HepG2 (cell line): ENCODE measurements around the gene LDLRAP1. TPM values are rescaled to one million over a fixed set of nuclear protein-coding genes. Genes with fewer than 3 reads are reported as not detected.

Experiments
- BCL6 ChIP-seq: IDR thresholded peaks from 2 replicates; pipeline ENCODE4 v1.6.1; 2016; ENCODE audit warnings: missing genetic modification reagents, missing compliant biosample characterization
- EP300 ChIP-seq, 3 experiments: sonication (generic) in 1 of 3; formaldehyde crosslinking in 1 of 3; IDR thresholded peaks; 2 replicates each; pipeline versions ENCODE4 v1.5.1 to v1.6.1; 2011 to 2020; ENCODE audit warnings: low read depth in 2 of 3, low read length in 2 of 3, borderline replicate concordance in 1 of 3, improper control_type of control experiment in 1 of 3, mild to moderate bottlenecking in 1 of 3, missing genetic modification reagents in 1 of 3, moderate library complexity in 1 of 3
- FOXA3 ChIP-seq: IDR thresholded peaks from 2 replicates; pipeline ENCODE4 v1.6.1; 2016; ENCODE audit warnings: missing genetic modification reagents, missing compliant biosample characterization
- HDAC1 ChIP-seq: sonication (generic); formaldehyde crosslinking; IDR thresholded peaks from 2 replicates; pipeline ENCODE4 v1.5.1; 2020; ENCODE audit warnings: mild to moderate bottlenecking, missing genetic modification reagents
- HDAC2 ChIP-seq: sonication (generic); formaldehyde crosslinking; IDR thresholded peaks from 2 replicates; pipeline ENCODE4 v1.4.0; 2020; ENCODE audit warnings: missing genetic modification reagents
- IRF2 ChIP-seq: IDR thresholded peaks from 2 replicates; pipeline ENCODE4 v1.6.1; 2018; ENCODE audit warnings: missing genetic modification reagents, missing compliant biosample characterization
- MEIS2 ChIP-seq: sonication (generic); formaldehyde crosslinking; IDR thresholded peaks from 2 replicates; pipeline ENCODE4 v1.9.0; 2021; ENCODE audit warnings: mild to moderate bottlenecking, missing genetic modification reagents
- TCF12 ChIP-seq, 2 experiments: fragments of 450-650 bp in 1 of 2; sonication (generic) in 1 of 2; formaldehyde crosslinking in 1 of 2; IDR thresholded peaks; 2 replicates each; pipeline versions ENCODE4 v1.6.1 to v1.8.0; 2017 to 2022; ENCODE audit warnings: antibody characterized with exemption in 1 of 2, mild to moderate bottlenecking in 1 of 2, missing genetic modification reagents in 1 of 2, moderate library complexity in 1 of 2
- ZKSCAN8 ChIP-seq: IDR thresholded peaks from 2 replicates; pipeline ENCODE4 v1.6.1; 2016; ENCODE audit warnings: borderline replicate concordance, missing genetic modification reagents, missing compliant biosample characterization
- ZMYM2 ChIP-seq: sonication (generic); formaldehyde crosslinking; IDR thresholded peaks from 2 replicates; pipeline ENCODE4 v1.8.0; 2022; ENCODE audit warnings: mild to moderate bottlenecking, missing genetic modification reagents
- ZNF501 ChIP-seq: sonication (generic); formaldehyde crosslinking; IDR thresholded peaks from 2 replicates; pipeline ENCODE4 v1.5.1; 2020; ENCODE audit warnings: mild to moderate bottlenecking, moderate library complexity, missing genetic modification reagents
- ZNF788 ChIP-seq: sonication (generic); formaldehyde crosslinking; IDR thresholded peaks from 2 replicates; pipeline ENCODE4 v1.5.0; 2020; ENCODE audit warnings: mild to moderate bottlenecking, missing genetic modification reagents, borderline replicate concordance
- polyA plus RNA-seq, 8 experiments: library from polyadenylated mRNA; depleted of rRNA in 3 of 8; stranded (reverse) in 7 of 8; unstranded in 1 of 8; fragments of >200 nt; fragmentation: Illumina TruSeq in 4 of 8; extraction: Trizol in 4 of 8; gene quantifications; 2 replicates each; pipeline versions ENCODE4 v1.2.1 to v1.2.3, GENCODE V29; 2011 to 2016; ENCODE audit warnings: low read depth in 4 of 8, missing spikeins in 1 of 8, mixed read lengths in 1 of 8; ENCODE audit not compliant: insufficient read depth in 1 of 8
- total RNA-seq, 5 experiments: library from RNA; depleted of rRNA; stranded (reverse); fragments of >200 nt; fragmentation: Illumina TruSeq; extraction: Trizol; gene quantifications; 2 replicates each; pipeline ENCODE4 v1.2.3, GENCODE V29; 2016; ENCODE audit warnings: low read depth in 1 of 5
- TF ChIP-seq, protein P1 (sequence below): sonication (generic); formaldehyde crosslinking; IDR thresholded peaks from 2 replicates; pipeline ENCODE4 v1.5.1; 2020; ENCODE audit warnings: missing genetic modification reagents, mild to moderate bottlenecking, borderline replicate concordance
- TF ChIP-seq, protein P2 (sequence below): sonication (generic); formaldehyde crosslinking; IDR thresholded peaks from 2 replicates; pipeline ENCODE4 v1.4.0; 2020; ENCODE audit warnings: missing genetic modification reagents, mild to moderate bottlenecking, borderline replicate concordance
- TF ChIP-seq, protein P3 (sequence below): IDR thresholded peaks from 2 replicates; pipeline ENCODE4 v1.6.1; 2016
- TF ChIP-seq, protein P4 (sequence below): IDR thresholded peaks from 2 replicates; pipeline ENCODE4 v1.6.1; 2016; ENCODE audit warnings: missing genetic modification reagents, missing compliant biosample characterization
- TF ChIP-seq, protein P5 (sequence below), 2 experiments: fragments of 450-650 bp in 1 of 2; sonication (generic) in 1 of 2; formaldehyde crosslinking; IDR thresholded peaks; 2 replicates each; pipeline versions ENCODE4 v1.5.0 to v1.8.0; 2020 to 2022; ENCODE audit warnings: mild to moderate bottlenecking in 1 of 2, missing genetic modification reagents in 1 of 2
- TF ChIP-seq, protein P6 (sequence below): sonication (generic); formaldehyde crosslinking; conservative IDR thresholded peaks from 2 replicates; pipeline ENCODE4 v1.4.0; 2020; ENCODE audit warnings: mild to moderate bottlenecking, missing genetic modification reagents, moderate library complexity

Gene LDLRAP1
- total and polyA plus RNA-seq, 2 of the 13 experiments (the other 11 are each of a cell fraction or from before 2014, with no cell fraction given): 7.2 to 12.1 TPM

DNA sequence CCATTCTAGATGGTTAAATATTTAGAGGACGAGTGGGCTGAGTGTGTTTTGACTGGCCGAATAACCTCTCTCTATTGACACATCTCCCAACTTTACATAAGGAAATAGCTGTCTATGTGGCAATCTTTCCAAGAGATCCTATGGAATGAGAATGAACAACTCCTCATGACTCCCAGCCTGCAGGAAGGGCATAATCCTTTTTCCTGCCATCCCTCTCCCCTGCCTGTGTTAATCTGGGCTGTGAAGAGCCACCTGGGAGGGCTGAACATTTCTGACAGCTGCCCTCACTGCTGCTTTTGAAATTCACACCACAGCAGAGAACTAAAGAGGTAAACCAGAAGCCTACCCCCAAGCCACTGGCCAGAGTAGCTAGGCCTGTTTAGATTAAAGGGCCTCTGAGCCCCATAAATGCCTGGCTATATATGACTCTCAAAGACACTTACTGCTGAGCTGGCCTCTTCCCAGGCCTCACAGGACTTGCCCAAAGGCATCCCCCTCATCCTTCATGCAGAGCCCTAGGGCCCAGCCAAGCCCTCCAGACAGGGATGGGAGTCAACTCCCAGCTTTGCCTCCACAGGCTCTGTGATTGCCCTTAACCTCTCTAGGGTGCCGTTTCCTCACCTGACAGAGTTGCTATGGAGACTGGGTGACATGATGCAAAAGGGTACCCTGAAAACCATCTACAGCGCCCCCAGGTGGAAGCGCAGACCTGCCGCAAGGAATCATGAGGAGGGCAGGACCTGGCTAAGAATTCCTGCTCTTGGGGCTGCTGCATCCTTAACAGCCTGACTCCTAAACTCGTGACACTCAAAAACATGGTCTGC lies 42.0 kb upstream of the LDLRAP1 start (continued):
- TF ChIP-seq, protein P1, sequence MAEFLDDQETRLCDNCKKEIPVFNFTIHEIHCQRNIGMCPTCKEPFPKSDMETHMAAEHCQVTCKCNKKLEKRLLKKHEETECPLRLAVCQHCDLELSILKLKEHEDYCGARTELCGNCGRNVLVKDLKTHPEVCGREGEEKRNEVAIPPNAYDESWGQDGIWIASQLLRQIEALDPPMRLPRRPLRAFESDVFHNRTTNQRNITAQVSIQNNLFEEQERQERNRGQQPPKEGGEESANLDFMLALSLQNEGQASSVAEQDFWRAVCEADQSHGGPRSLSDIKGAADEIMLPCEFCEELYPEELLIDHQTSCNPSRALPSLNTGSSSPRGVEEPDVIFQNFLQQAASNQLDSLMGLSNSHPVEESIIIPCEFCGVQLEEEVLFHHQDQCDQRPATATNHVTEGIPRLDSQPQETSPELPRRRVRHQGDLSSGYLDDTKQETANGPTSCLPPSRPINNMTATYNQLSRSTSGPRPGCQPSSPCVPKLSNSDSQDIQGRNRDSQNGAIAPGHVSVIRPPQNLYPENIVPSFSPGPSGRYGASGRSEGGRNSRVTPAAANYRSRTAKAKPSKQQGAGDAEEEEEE (CRISPR knock-in tag): no peak
- TF ChIP-seq, protein P2, sequence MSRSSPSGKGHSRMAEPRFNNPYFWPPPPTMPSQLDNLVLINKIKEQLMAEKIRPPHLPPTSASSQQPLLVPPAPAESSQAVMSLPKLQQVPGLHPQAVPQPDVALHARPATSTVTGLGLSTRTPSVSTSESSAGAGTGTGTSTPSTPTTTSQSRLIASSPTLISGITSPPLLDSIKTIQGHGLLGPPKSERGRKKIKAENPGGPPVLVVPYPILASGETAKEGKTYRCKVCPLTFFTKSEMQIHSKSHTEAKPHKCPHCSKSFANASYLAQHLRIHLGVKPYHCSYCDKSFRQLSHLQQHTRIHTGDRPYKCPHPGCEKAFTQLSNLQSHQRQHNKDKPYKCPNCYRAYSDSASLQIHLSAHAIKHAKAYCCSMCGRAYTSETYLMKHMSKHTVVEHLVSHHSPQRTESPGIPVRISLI: no peak
- TF ChIP-seq, protein P3, sequence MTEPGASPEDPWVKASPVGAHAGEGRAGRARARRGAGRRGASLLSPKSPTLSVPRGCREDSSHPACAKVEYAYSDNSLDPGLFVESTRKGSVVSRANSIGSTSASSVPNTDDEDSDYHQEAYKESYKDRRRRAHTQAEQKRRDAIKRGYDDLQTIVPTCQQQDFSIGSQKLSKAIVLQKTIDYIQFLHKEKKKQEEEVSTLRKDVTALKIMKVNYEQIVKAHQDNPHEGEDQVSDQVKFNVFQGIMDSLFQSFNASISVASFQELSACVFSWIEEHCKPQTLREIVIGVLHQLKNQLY: peak; percentile 42; the same call in 1 of the 2 replicates
- 0 out of 2 replicates have a peak, but pooled peaks have one; percentile 18 for TF ChIP-seq ZNF501 (CRISPR knock-in tag)
- TF ChIP-seq, protein P4, sequence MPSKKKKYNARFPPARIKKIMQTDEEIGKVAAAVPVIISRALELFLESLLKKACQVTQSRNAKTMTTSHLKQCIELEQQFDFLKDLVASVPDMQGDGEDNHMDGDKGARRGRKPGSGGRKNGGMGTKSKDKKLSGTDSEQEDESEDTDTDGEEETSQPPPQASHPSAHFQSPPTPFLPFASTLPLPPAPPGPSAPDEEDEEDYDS (CRISPR knock-in tag): 0 out of 2 replicates have a peak, but pooled peaks have one; percentile 17
- TF ChIP-seq ZNF788 (CRISPR knock-in tag): no peak
- TF ChIP-seq BCL6 (CRISPR knock-in tag): peak; percentile 67
- 0 out of 2 replicates have a peak, but pooled peaks have one; percentile 29 for TF ChIP-seq IRF2 (CRISPR knock-in tag)
- peak; percentile 45; the same call in 1 of the 2 replicates for TF ChIP-seq ZKSCAN8
- TF ChIP-seq HDAC1: peak; percentile 63
- TF ChIP-seq, protein P5, sequence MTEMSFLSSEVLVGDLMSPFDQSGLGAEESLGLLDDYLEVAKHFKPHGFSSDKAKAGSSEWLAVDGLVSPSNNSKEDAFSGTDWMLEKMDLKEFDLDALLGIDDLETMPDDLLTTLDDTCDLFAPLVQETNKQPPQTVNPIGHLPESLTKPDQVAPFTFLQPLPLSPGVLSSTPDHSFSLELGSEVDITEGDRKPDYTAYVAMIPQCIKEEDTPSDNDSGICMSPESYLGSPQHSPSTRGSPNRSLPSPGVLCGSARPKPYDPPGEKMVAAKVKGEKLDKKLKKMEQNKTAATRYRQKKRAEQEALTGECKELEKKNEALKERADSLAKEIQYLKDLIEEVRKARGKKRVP (CRISPR knock-in tag; IDR thresholded peaks at IDR 0.05): no peak
- peak; percentile 90 for TF ChIP-seq FOXA3 (CRISPR knock-in tag)
- TF ChIP-seq TCF12 (IDR thresholded peaks at IDR 0.05): no peak
- TF ChIP-seq TCF12 (CRISPR knock-in tag; IDR thresholded peaks at IDR 0.05): no peak
- TF ChIP-seq MEIS2 (CRISPR knock-in tag): no peak
- no peak for TF ChIP-seq ZMYM2 (CRISPR knock-in tag)
- TF ChIP-seq, protein P6, sequence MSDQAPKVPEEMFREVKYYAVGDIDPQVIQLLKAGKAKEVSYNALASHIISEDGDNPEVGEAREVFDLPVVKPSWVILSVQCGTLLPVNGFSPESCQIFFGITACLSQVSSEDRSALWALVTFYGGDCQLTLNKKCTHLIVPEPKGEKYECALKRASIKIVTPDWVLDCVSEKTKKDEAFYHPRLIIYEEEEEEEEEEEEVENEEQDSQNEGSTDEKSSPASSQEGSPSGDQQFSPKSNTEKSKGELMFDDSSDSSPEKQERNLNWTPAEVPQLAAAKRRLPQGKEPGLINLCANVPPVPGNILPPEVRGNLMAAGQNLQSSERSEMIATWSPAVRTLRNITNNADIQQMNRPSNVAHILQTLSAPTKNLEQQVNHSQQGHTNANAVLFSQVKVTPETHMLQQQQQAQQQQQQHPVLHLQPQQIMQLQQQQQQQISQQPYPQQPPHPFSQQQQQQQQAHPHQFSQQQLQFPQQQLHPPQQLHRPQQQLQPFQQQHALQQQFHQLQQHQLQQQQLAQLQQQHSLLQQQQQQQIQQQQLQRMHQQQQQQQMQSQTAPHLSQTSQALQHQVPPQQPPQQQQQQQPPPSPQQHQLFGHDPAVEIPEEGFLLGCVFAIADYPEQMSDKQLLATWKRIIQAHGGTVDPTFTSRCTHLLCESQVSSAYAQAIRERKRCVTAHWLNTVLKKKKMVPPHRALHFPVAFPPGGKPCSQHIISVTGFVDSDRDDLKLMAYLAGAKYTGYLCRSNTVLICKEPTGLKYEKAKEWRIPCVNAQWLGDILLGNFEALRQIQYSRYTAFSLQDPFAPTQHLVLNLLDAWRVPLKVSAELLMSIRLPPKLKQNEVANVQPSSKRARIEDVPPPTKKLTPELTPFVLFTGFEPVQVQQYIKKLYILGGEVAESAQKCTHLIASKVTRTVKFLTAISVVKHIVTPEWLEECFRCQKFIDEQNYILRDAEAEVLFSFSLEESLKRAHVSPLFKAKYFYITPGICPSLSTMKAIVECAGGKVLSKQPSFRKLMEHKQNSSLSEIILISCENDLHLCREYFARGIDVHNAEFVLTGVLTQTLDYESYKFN (CRISPR knock-in tag): peak; percentile 44
- TF ChIP-seq EP300 (IDR thresholded peaks at IDR 0.05; ENCODE audit: low read depth in 2 of 2, low read length in 2 of 2): peak in 1 of 2 experiments; percentile 19; a peak in 1 of 4 replicates
- no peak for TF ChIP-seq EP300 (CRISPR knock-in tag; IDR thresholded peaks at IDR 0.05; ENCODE audit: borderline replicate concordance)
- 0 out of 2 replicates have a peak, but pooled peaks have one; percentile 43 for TF ChIP-seq HDAC2 (CRISPR knock-in tag)
